GM12878 (cell line): ENCODE measurements around the gene OLFM1. TPM values are rescaled to one million over a fixed set of nuclear protein-coding genes. Genes with fewer than 3 reads are reported as not detected.

Experiments used
- ATF2 ChIP-seq: IDR thresholded peaks from 2 replicates; pipeline ENCODE4 v1.6.1; 2012; ENCODE audit warnings: low read length, inconsistent platforms
- BACH1 ChIP-seq: fragments of 450-650 bp; IDR thresholded peaks from 2 replicates; pipeline ENCODE4 v1.6.1; 2017; ENCODE audit warnings: mild to moderate bottlenecking, borderline replicate concordance
- DPF2 ChIP-seq: fragments of 450-650 bp; IDR thresholded peaks from 2 replicates; pipeline ENCODE4 v1.6.1; 2017; ENCODE audit warnings: mild to moderate bottlenecking
- E4F1 ChIP-seq: fragments of 450-650 bp; IDR thresholded peaks from 2 replicates; pipeline ENCODE4 v1.6.1; 2018; ENCODE audit warnings: borderline replicate concordance, mild to moderate bottlenecking; ENCODE audit not compliant: partially characterized antibody
- ELK1 ChIP-seq: IDR thresholded peaks from 2 replicates; pipeline ENCODE4 v1.6.1; 2012; ENCODE audit warnings: low read depth, low read length, improper control_type of control experiment
- ESRRA ChIP-seq: IDR thresholded peaks from 2 replicates; pipeline ENCODE4 v1.6.1; 2012; ENCODE audit warnings: mild to moderate bottlenecking, low read length, improper control_type of control experiment
- NR2C2 ChIP-seq: IDR thresholded peaks from 2 replicates; pipeline ENCODE4 v1.6.1; 2011; ENCODE audit warnings: borderline replicate concordance, low read depth; ENCODE audit not compliant: control insufficient read depth, insufficient read length
- NR2F1 ChIP-seq: fragments of 450-650 bp; conservative IDR thresholded peaks from 2 replicates; pipeline ENCODE4 v1.6.1; 2017; ENCODE audit warnings: mild to moderate bottlenecking
- PKNOX1 ChIP-seq: fragments of 450-650 bp; IDR thresholded peaks from 2 replicates; pipeline ENCODE4 v1.6.1; 2016; ENCODE audit warnings: mild to moderate bottlenecking
- RB1 ChIP-seq: fragments of 450-650 bp; formaldehyde crosslinking; IDR thresholded peaks from 2 replicates; pipeline ENCODE4 v1.6.1; 2017; ENCODE audit warnings: mild to moderate bottlenecking, borderline replicate concordance
- REST ChIP-seq: IDR thresholded peaks from 2 replicates; pipeline ENCODE4 v1.6.1; 2012; ENCODE audit warnings: mild to moderate bottlenecking, low read depth, low read length
- SP1 ChIP-seq: IDR thresholded peaks from one replicate; pipeline ENCODE4 v1.6.1; 2011; ENCODE audit warnings: low read depth, low read length
- SREBF2 ChIP-seq: IDR thresholded peaks from 2 replicates; pipeline ENCODE4 v1.6.1; 2012; ENCODE audit warnings: mild to moderate bottlenecking, low read length
- STAT3 ChIP-seq: IDR thresholded peaks from 2 replicates; pipeline ENCODE4 v1.6.1; 2011; ENCODE audit warnings: low read depth, low read length, improper control_type of control experiment
- ZNF217 ChIP-seq: fragments of 450-650 bp; IDR thresholded peaks from 2 replicates; pipeline ENCODE4 v1.6.1; 2017; ENCODE audit warnings: antibody characterized with exemption, mild to moderate bottlenecking
- polyA plus RNA-seq, 11 experiments: library from polyadenylated mRNA; depleted of rRNA in 4 of 11; unstranded in 6 of 11; stranded (reverse) in 5 of 11; fragments of >200 nt; fragmentation: Nextera tagmentation in 4 of 11; fragmentation: Illumina TruSeq in 1 of 11; extraction: Ambion mirVana in 4 of 11; extraction: Trizol in 1 of 11; gene quantifications; 1 replicate in 1 of 11; 2 replicates in 10 of 11; pipeline versions ENCODE4 v1.2.1 to v1.2.3, GENCODE V29; 2011 to 2016; ENCODE audit warnings: inconsistent platforms in 2 of 11, missing spikeins in 2 of 11, low read depth in 1 of 11
- total RNA-seq, 4 experiments: library from RNA; depleted of rRNA in 3 of 4; stranded (reverse); fragments of >200 nt in 3 of 4; fragmentation: Illumina TruSeq in 1 of 4; extraction: Trizol in 1 of 4; gene quantifications; 2 replicates each; pipeline versions ENCODE4 v1.2.1 to v1.2.3, GENCODE V29; 2013 to 2021

Gene OLFM1
- total and polyA plus RNA-seq, 10 of the 15 experiments (the other 5 are each of a cell fraction or from before 2014, with no cell fraction given) = not detected

- TF ChIP-seq REST = no peak
- no peak for TF ChIP-seq NR2C2
- TF ChIP-seq ATF2 = no peak
- TF ChIP-seq SREBF2 = no peak
- no peak for TF ChIP-seq RB1
- TF ChIP-seq DPF2 = no peak
- no peak for TF ChIP-seq PKNOX1
- no peak for TF ChIP-seq E4F1
- no peak for TF ChIP-seq ELK1
- TF ChIP-seq ESRRA = no peak
- TF ChIP-seq BACH1 = no peak
- TF ChIP-seq STAT3 = no peak
- no peak for TF ChIP-seq SP1
- no peak for TF ChIP-seq ZNF217
- no peak for TF ChIP-seq NR2F1
Measured at GRCh38 chr9:135051316-135052038, 36.0 kb upstream of the OLFM1 start (continued).
